Measurements from ENCODE around the gene ZCCHC14. TPM values are rescaled to one million over a fixed set of nuclear protein-coding genes. Genes with fewer than 3 reads are reported as not detected.
"Not testable (repeated sequence)": the region's sequence is repeated elsewhere in the genome, so short reads cannot be mapped to it uniquely, and the experiment has no call there.

Gene ZCCHC14
- total and polyA plus RNA-seq, 4 donors: 6.6 to 42.5 (median 27.8) TPM

GRCh38 chr16:87365021-87365713 is 127.7 kb downstream of the ZCCHC14 start:
- no peak overlapping the region for H3K27ac ChIP-seq (ENCODE audit: low read depth in 1 of 2, low read length in 2 of 2)
- WGBS, 2 donors: 88 to 92% methylated on average over 13 of the region's 13 CpGs
- H3K27me3 ChIP-seq (ENCODE audit: control insufficient read depth in 1 of 2, insufficient read depth in 2 of 2, low read length in 1 of 2): no peaks in the 10 kb centered on the region
- ATAC-seq (ENCODE audit: low FRiP score) (no peak), DNase-seq (no peak)
- H3K9me3 ChIP-seq (ENCODE audit: control insufficient read depth, low read length): no peaks in the 10 kb centered on the region
- H3K4me3 ChIP-seq (ENCODE audit: low read length in 2 of 2): no peak overlapping the region
- no peaks in the 10 kb centered on the region for H3K36me3 ChIP-seq (ENCODE audit: control insufficient read depth in 1 of 2, insufficient read depth in 2 of 2, low read length in 1 of 2)
- intact Hi-C loops (cut with DNase I): no loop called here
- no peaks in the 10 kb centered on the region for H3K4me1 ChIP-seq (ENCODE audit: control insufficient read depth in 1 of 2, insufficient read depth in 2 of 2, low read length in 2 of 2)

GRCh38 chr16:87363771-87364455 is 128.9 kb downstream of the ZCCHC14 start:
- H3K27ac ChIP-seq (ENCODE audit: low read depth in 1 of 2, low read length in 2 of 2): no peak overlapping the region
- no peak overlapping the region for H3K4me3 ChIP-seq (ENCODE audit: low read length in 2 of 2)
- no peaks in the 10 kb centered on the region for H3K27me3 ChIP-seq (ENCODE audit: control insufficient read depth in 1 of 2, insufficient read depth in 2 of 2, low read length in 1 of 2)
- ATAC-seq (ENCODE audit: low FRiP score) (no peak), DNase-seq (no peak)
- H3K36me3 ChIP-seq (ENCODE audit: control insufficient read depth in 1 of 2, insufficient read depth in 2 of 2, low read length in 1 of 2): peaks cover 0 to 1% of the 10 kb centered on the region in 2 donors
- no peaks in the 10 kb centered on the region for H3K9me3 ChIP-seq (ENCODE audit: control insufficient read depth, low read length)
- H3K4me1 ChIP-seq (ENCODE audit: control insufficient read depth in 1 of 2, insufficient read depth in 2 of 2, low read length in 2 of 2): no peaks in the 10 kb centered on the region
- 22 to 24% methylated on average over 17 of the region's 17 CpGs for WGBS, 2 donors
- intact Hi-C loops (cut with DNase I): no loop called here

- H3K36me3 ChIP-seq (ENCODE audit: control insufficient read depth in 1 of 2, insufficient read depth in 2 of 2, low read length in 1 of 2); DNase-seq: not testable (repeated sequence)
These were observed 129.8 kb downstream of the ZCCHC14 start for GRCh38 chr16:87362828-87363559.

GRCh38 chr16:87361916-87362619 is 130.8 kb downstream of the ZCCHC14 start:
- Histone ChIP-seq H3K4me1 (ENCODE audit: control insufficient read depth in 1 of 2, insufficient read depth in 2 of 2, low read length in 2 of 2) (no peaks in the 10 kb centered on the region), H3K27me3 (ENCODE audit: control insufficient read depth in 1 of 2, insufficient read depth in 2 of 2, low read length in 1 of 2) (no peaks in the 10 kb centered on the region), H3K9me3 (ENCODE audit: control insufficient read depth, low read length) (no peaks in the 10 kb centered on the region), H3K36me3 (ENCODE audit: control insufficient read depth in 1 of 2, insufficient read depth in 2 of 2, low read length in 1 of 2) (peaks cover 0 to 4% of the 10 kb centered on the region in 2 donors), H3K4me3 (ENCODE audit: low read length in 2 of 2) (no peak overlapping the region), H3K27ac (ENCODE audit: low read depth in 1 of 2, low read length in 2 of 2) (no peak overlapping the region)
- intact Hi-C loops (cut with DNase I): no loop called here
- WGBS, 2 donors: 95 to 98% methylated on average over 8 of the region's 8 CpGs
- DNase-seq (no peak), ATAC-seq (ENCODE audit: low FRiP score) (no peak)

More at GRCh38 chr16:87362828-87363559, 129.8 kb downstream of the ZCCHC14 start:
- 90 to 91% methylated on average over 13 of the region's 13 CpGs for WGBS, 2 donors
- H3K27ac ChIP-seq (ENCODE audit: low read depth in 1 of 2, low read length in 2 of 2); H3K27me3 ChIP-seq (ENCODE audit: control insufficient read depth in 1 of 2, insufficient read depth in 2 of 2, low read length in 1 of 2); H3K4me3 ChIP-seq (ENCODE audit: low read length in 2 of 2); H3K9me3 ChIP-seq (ENCODE audit: control insufficient read depth, low read length); intact Hi-C loops (cut with DNase I); ATAC-seq (ENCODE audit: low FRiP score); H3K4me1 ChIP-seq (ENCODE audit: control insufficient read depth in 1 of 2, insufficient read depth in 2 of 2, low read length in 2 of 2): not testable (repeated sequence)

GRCh38 chr16:87360862-87361610 is 131.8 kb downstream of the ZCCHC14 start:
- ATAC-seq (ENCODE audit: low FRiP score) (no peak), DNase-seq (no peak)
- Histone ChIP-seq H3K27me3 (ENCODE audit: control insufficient read depth in 1 of 2, insufficient read depth in 2 of 2, low read length in 1 of 2) (no peaks in the 10 kb centered on the region), H3K4me1 (ENCODE audit: control insufficient read depth in 1 of 2, insufficient read depth in 2 of 2, low read length in 2 of 2) (no peaks in the 10 kb centered on the region), H3K27ac (ENCODE audit: low read depth in 1 of 2, low read length in 2 of 2) (no peak overlapping the region), H3K9me3 (ENCODE audit: control insufficient read depth, low read length) (no peaks in the 10 kb centered on the region), H3K4me3 (ENCODE audit: low read length in 2 of 2) (no peak overlapping the region), H3K36me3 (ENCODE audit: control insufficient read depth in 1 of 2, insufficient read depth in 2 of 2, low read length in 1 of 2) (peaks cover 0 to 4% of the 10 kb centered on the region in 2 donors)
- WGBS, 2 donors: 97 to 98% methylated on average over 16 of the region's 16 CpGs
- intact Hi-C loops (cut with DNase I): no loop called here

- Histone ChIP-seq H3K4me3 (ENCODE audit: low read length in 2 of 2) (no peak overlapping the region), H3K36me3 (ENCODE audit: control insufficient read depth in 1 of 2, insufficient read depth in 2 of 2, low read length in 1 of 2) (peaks cover 0 to 4% of the 10 kb centered on the region in 2 donors), H3K4me1 (ENCODE audit: control insufficient read depth in 1 of 2, insufficient read depth in 2 of 2, low read length in 2 of 2) (no peaks in the 10 kb centered on the region), H3K27me3 (ENCODE audit: control insufficient read depth in 1 of 2, insufficient read depth in 2 of 2, low read length in 1 of 2) (no peaks in the 10 kb centered on the region), H3K9me3 (ENCODE audit: control insufficient read depth, low read length) (no peaks in the 10 kb centered on the region), H3K27ac (ENCODE audit: low read depth in 1 of 2, low read length in 2 of 2) (no peak overlapping the region)
- WGBS, 2 donors: 94 to 96% methylated on average over 7 of the region's 7 CpGs
- ATAC-seq (ENCODE audit: low FRiP score): no peak
- DNase-seq: no peak
- intact Hi-C loops (cut with DNase I): no loop called here
These were observed 133.7 kb downstream of the ZCCHC14 start for GRCh38 chr16:87359121-87359520.

GRCh38 chr16:87358696-87359095 is 134.1 kb downstream of the ZCCHC14 start:
- Histone ChIP-seq H3K36me3 (ENCODE audit: control insufficient read depth in 1 of 2, insufficient read depth in 2 of 2, low read length in 1 of 2) (peaks cover 0 to 4% of the 10 kb centered on the region in 2 donors), H3K4me1 (ENCODE audit: control insufficient read depth in 1 of 2, insufficient read depth in 2 of 2, low read length in 2 of 2) (no peaks in the 10 kb centered on the region)
- WGBS, 2 donors: 81% methylated on average over 9 of the region's 9 CpGs

GRCh38 chr16:87358250-87358649 is 134.6 kb downstream of the ZCCHC14 start:
- Histone ChIP-seq H3K36me3 (ENCODE audit: control insufficient read depth in 1 of 2, insufficient read depth in 2 of 2, low read length in 1 of 2) (peaks cover 0 to 4% of the 10 kb centered on the region in 2 donors), H3K27ac (ENCODE audit: low read depth in 1 of 2, low read length in 2 of 2) (no peak overlapping the region), H3K27me3 (ENCODE audit: control insufficient read depth in 1 of 2, insufficient read depth in 2 of 2, low read length in 1 of 2) (no peaks in the 10 kb centered on the region), H3K4me3 (ENCODE audit: low read length in 2 of 2) (no peak overlapping the region), H3K4me1 (ENCODE audit: control insufficient read depth in 1 of 2, insufficient read depth in 2 of 2, low read length in 2 of 2) (no peaks in the 10 kb centered on the region), H3K9me3 (ENCODE audit: control insufficient read depth, low read length) (no peaks in the 10 kb centered on the region)
- ATAC-seq (ENCODE audit: low FRiP score): no peak
- intact Hi-C loops (cut with DNase I): no loop called here
- WGBS, 2 donors: 90 to 91% methylated on average over 17 of the region's 17 CpGs
- DNase-seq: no peak

More at GRCh38 chr16:87358696-87359095, 134.1 kb downstream of the ZCCHC14 start:
- no peak overlapping the region for H3K27ac ChIP-seq (ENCODE audit: low read depth in 1 of 2, low read length in 2 of 2)
- no peaks in the 10 kb centered on the region for H3K27me3 ChIP-seq (ENCODE audit: control insufficient read depth in 1 of 2, insufficient read depth in 2 of 2, low read length in 1 of 2)
- ATAC-seq (ENCODE audit: low FRiP score) (no peak), DNase-seq (no peak)
- no peaks in the 10 kb centered on the region for H3K9me3 ChIP-seq (ENCODE audit: control insufficient read depth, low read length)
- intact Hi-C loops (cut with DNase I): no loop called here
- no peak overlapping the region for H3K4me3 ChIP-seq (ENCODE audit: low read length in 2 of 2)

Data from aorta (tissue), 5 donors.